Thoracic aorta (tissue), 2 donors: ENCODE measurements around the gene USP10. TPM values are rescaled to one million over a fixed set of nuclear protein-coding genes. Genes with fewer than 3 reads are reported as not detected.
"Not testable (repeated sequence)": the region's sequence is repeated elsewhere in the genome, so short reads cannot be mapped to it uniquely, and the experiment has no call there.

Experiments
- ATAC-seq: fragments of 150-250 bp; one replicate; pipeline ENCODE4 v1.8.0; 2017; ENCODE audit warnings: low read depth; ENCODE audit not compliant: insufficient number of reproducible peaks, low FRiP score
- DNase-seq: peaks from one replicate; pipeline ENCODE4 v3.0.0-alpha.2; 2020; ENCODE audit warnings: low spot score
- H3K27ac ChIP-seq, 2 donors: fragments of 200-600 bp; sonication (generic); 1 replicate in 1 of 2; 2 replicates in 1 of 2; pipeline ENCODE4 v1.5.1; 2016; ENCODE audit warnings: mild to moderate bottlenecking in 2 of 2, moderate library complexity in 2 of 2
- H3K27me3 ChIP-seq: fragments of 200-600 bp; sonication (generic); replicated peaks from 2 replicates; pipeline ENCODE4 v1.6.0; 2016; ENCODE audit warnings: mild to moderate bottlenecking; ENCODE audit not compliant: insufficient read depth
- H3K36me3 ChIP-seq: fragments of 200-600 bp; sonication (generic); one replicate; pipeline ENCODE4 v1.5.1; 2016
- H3K4me1 ChIP-seq, 2 donors: fragments of 200-600 bp; sonication (generic); 1 replicate in 1 of 2; 2 replicates in 1 of 2; pipeline versions ENCODE4 v1.5.1 to v1.6.0; 2016; ENCODE audit warnings: low read depth in 2 of 2, mild to moderate bottlenecking in 1 of 2; ENCODE audit not compliant: control insufficient read depth in 1 of 2
- H3K4me3 ChIP-seq: fragments of 200-600 bp; sonication (generic); 2 replicates; pipeline ENCODE4 v1.5.1; 2016; ENCODE audit warnings: mild to moderate bottlenecking
- H3K9me3 ChIP-seq: fragments of 200-600 bp; sonication (generic); 2 replicates; pipeline ENCODE4 v1.5.1; 2016
- CTCF ChIP-seq: fragments of 200-600 bp; sonication (generic); IDR thresholded peaks from one replicate; pipeline ENCODE4 v1.5.1; 2019; ENCODE audit warnings: antibody characterized with exemption
- total RNA-seq, 2 donors: library from RNA; depleted of rRNA; stranded (reverse); fragments of >200 nt; gene quantifications; one replicate each; pipeline versions ENCODE4 v1.1.0 to v1.2.3, GENCODE V29; 2016

Gene USP10
- total RNA-seq, 2 donors from 2014 or later = 36.7 to 85.2 TPM

- H3K27me3 ChIP-seq = no peaks in the 10 kb centered on the region
- no peaks in the 10 kb centered on the region for H3K36me3 ChIP-seq
- H3K27ac ChIP-seq = no peak overlapping the region
- H3K4me1 ChIP-seq = no peaks in the 10 kb centered on the region
- H3K4me3 ChIP-seq = no peak overlapping the region
- DNase-seq (no peak), ATAC-seq (no peak)
- TF ChIP-seq CTCF = no peak
- no peaks in the 10 kb centered on the region for H3K9me3 ChIP-seq
Measured at GRCh38 chr16:84690088-84690819, 9.5 kb upstream of the USP10 start.

- H3K4me3 ChIP-seq = no peak overlapping the region
- TF ChIP-seq CTCF = no peak
- no peaks in the 10 kb centered on the region for H3K9me3 ChIP-seq
- no peak for ATAC-seq
- H3K27me3 ChIP-seq = no peaks in the 10 kb centered on the region
- DNase-seq = no peak
- no peak overlapping the region for H3K27ac ChIP-seq
- H3K4me1 ChIP-seq = no peaks in the 10 kb centered on the region
- H3K36me3 ChIP-seq = no peaks in the 10 kb centered on the region
Measured at GRCh38 chr16:84692451-84693214, 7.2 kb upstream of the USP10 start.

- H3K9me3 ChIP-seq, H3K36me3 ChIP-seq, H3K4me3 ChIP-seq, ATAC-seq, H3K27ac ChIP-seq, H3K27me3 ChIP-seq, H3K4me1 ChIP-seq, DNase-seq: not testable (repeated sequence)
Measured at GRCh38 chr16:84693869-84694268, 5.9 kb upstream of the USP10 start.

GRCh38 chr16:84694980-84695379, 4.8 kb upstream of the USP10 start:
- Histone ChIP-seq H3K27ac (no peak overlapping the region), H3K36me3 (no peaks in the 10 kb centered on the region), H3K4me3 (no peak overlapping the region), H3K4me1 (peaks cover 4 to 8% of the 10 kb centered on the region in 2 donors), H3K9me3 (no peaks in the 10 kb centered on the region), H3K27me3 (no peaks in the 10 kb centered on the region)
- no peak for DNase-seq
- no peak for TF ChIP-seq CTCF
- no peak for ATAC-seq

- no peak for DNase-seq
Measured at GRCh38 chr16:84699147-84699711, 571 bp upstream of the USP10 start.

More at GRCh38 chr16:84699147-84699711, 571 bp upstream of the USP10 start:
- TF ChIP-seq CTCF = no peak
- no peaks in the 10 kb centered on the region for H3K9me3 ChIP-seq
- no peak for ATAC-seq
- no peaks in the 10 kb centered on the region for H3K36me3 ChIP-seq
- no peaks in the 10 kb centered on the region for H3K27me3 ChIP-seq
- peaks cover 11 to 32% of the 10 kb centered on the region in 2 donors for H3K4me1 ChIP-seq
- H3K27ac ChIP-seq = no peak overlapping the region
- H3K4me3 ChIP-seq = peak overlapping the region; percentile 98
